Measurements from ENCODE around the gene CFAP299. TPM values are rescaled to one million over a fixed set of nuclear protein-coding genes. Genes with fewer than 3 reads are reported as not detected.

Gene CFAP299
- total and polyA plus RNA-seq, 2 of the 8 experiments (the other 6 are each of a cell fraction or from before 2014, with no cell fraction given): not detected

GRCh38 chr4:80388284-80388607 lies 52.7 kb downstream of the CFAP299 start:
- no peak overlapping the region for H2BK120ac ChIP-seq (replicated peaks; ENCODE audit: low read depth, low read length)
- H2BK12ac ChIP-seq (ENCODE audit: low read depth, low read length): no peak overlapping the region
- H3K36me3 ChIP-seq (ENCODE audit: control insufficient read depth in 2 of 4, insufficient read depth in 4 of 4, low read length in 3 of 4): no peaks in the 10 kb centered on the region
- H2AK5ac ChIP-seq (ENCODE audit: low read depth, low read length): no peak overlapping the region
- H2BK15ac ChIP-seq (ENCODE audit: low read length): no peak overlapping the region
- no peak overlapping the region for H3K23ac ChIP-seq (ENCODE audit: insufficient read length)
- H3K9me3 ChIP-seq (ENCODE audit: insufficient read depth in 2 of 2, low read depth in 1 of 2, low read length in 1 of 2): peaks cover 0 to 7% of the 10 kb centered on the region in 2 experiments; a peak in 1 of 4 replicates
- DNase-seq (ENCODE audit: low read depth in 1 of 2, low spot score in 2 of 2) (no peak), FAIRE-seq (no peak)
- H3K27ac ChIP-seq (ENCODE audit: low read depth, low read length): no peak overlapping the region
- no peak overlapping the region for H3K18ac ChIP-seq (ENCODE audit: extremely low read depth, low read length)
- no peaks in the 10 kb centered on the region for H3K79me2 ChIP-seq (ENCODE audit: control insufficient read depth in 1 of 2, insufficient read depth in 2 of 2, low read length in 2 of 2)
- no peak overlapping the region for H3K9ac ChIP-seq (replicated peaks in 1 of 4; ENCODE audit: extremely low read depth in 1 of 4, low read depth in 3 of 4, low read length in 3 of 4)
- no peaks in the 10 kb centered on the region for H3K4me1 ChIP-seq (replicated peaks in 1 of 4; ENCODE audit: control insufficient read depth in 3 of 4, insufficient read depth in 4 of 4, low read length in 3 of 4)
- no peak overlapping the region; the same call in 1 of the 2 replicates for H4K8ac ChIP-seq (ENCODE audit: extremely low read depth, insufficient read depth, low read length)
- ChIA-PET CTCF (ENCODE audit: partially characterized antibody) (no interaction called here), POLR2A (ENCODE audit: partially characterized antibody) (no interaction called here)
- H3K4me3 ChIP-seq (ENCODE audit: extremely low read depth in 1 of 4, insufficient read depth in 2 of 4, low read depth in 3 of 4, low read length in 4 of 4): no peak overlapping the region
- no peak overlapping the region for H3K4me2 ChIP-seq (ENCODE audit: insufficient read depth in 1 of 2, low read depth in 2 of 2, low read length in 2 of 2)
- H4K20me1 ChIP-seq (replicated peaks in 1 of 2; ENCODE audit: control insufficient read depth in 1 of 2, insufficient read depth in 2 of 2, low read length in 2 of 2): no peaks in the 10 kb centered on the region
- no peak overlapping the region for H2BK20ac ChIP-seq (ENCODE audit: low read length)
- H4K5ac ChIP-seq (ENCODE audit: insufficient read length, low read depth, low read length): no peak overlapping the region
- H3K79me1 ChIP-seq (ENCODE audit: low read depth, low read length): no peaks in the 10 kb centered on the region
- no peaks in the 10 kb centered on the region for H3K27me3 ChIP-seq (replicated peaks in 1 of 4; ENCODE audit: control insufficient read depth in 3 of 4, extremely low read depth in 1 of 4, insufficient read depth in 3 of 4, low read length in 3 of 4)
- 83% methylated on average over 8 of the region's 8 CpGs; no CpG with 5 or more reads in 1 of the 2 experiments for WGBS, 2 experiments (ENCODE audit: extremely low coverage in 1 of 2, insufficient coverage in 1 of 2, insufficient read length in 1 of 2, insufficient replicate concordance in 2 of 2, low coverage in 1 of 2, low lambda C conversion rate in 2 of 2, missing lambda C conversion rate in 1 of 2)
- H2BK5ac ChIP-seq (ENCODE audit: low read depth, low read length): no peak overlapping the region
- no peak overlapping the region for H2AFZ ChIP-seq (ENCODE audit: low read length)
- H3K14ac ChIP-seq (ENCODE audit: insufficient read length): no peak overlapping the region
- H4K91ac ChIP-seq (replicated peaks; ENCODE audit: insufficient read length, low read length): no peak overlapping the region
- no peak overlapping the region for H3K56ac ChIP-seq (replicated peaks; ENCODE audit: insufficient read length, low read depth, low read length)
- H3K4ac ChIP-seq (replicated peaks; ENCODE audit: insufficient read length, low read depth, low read length): no peak overlapping the region
- H3K23me2 ChIP-seq (ENCODE audit: low read depth, low read length): no peaks in the 10 kb centered on the region
- TF ChIP-seq NANOG (IDR thresholded peaks at IDR 0.05; ENCODE audit: insufficient read depth, low read depth, low read length, poor library complexity, severe bottlenecking) (no peak), RNF2 (IDR thresholded peaks at IDR 0.05; ENCODE audit: borderline replicate concordance, low read depth, low read length, missing control alignments, poor library complexity, severe bottlenecking) (no peak), EGR1 (IDR thresholded peaks at IDR 0.05; ENCODE audit: borderline replicate concordance, low read depth, low read length) (no peak), CEBPB (IDR thresholded peaks at IDR 0.05; ENCODE audit: low read depth, low read length) (no peak), RBBP5 (IDR thresholded peaks at IDR 0.05; ENCODE audit: borderline replicate concordance, low read depth, low read length) (no peak), MAFK (IDR thresholded peaks at IDR 0.05; ENCODE audit: low read depth, low read length) (no peak), TEAD4 (IDR thresholded peaks at IDR 0.05; ENCODE audit: low read depth, low read length) (no peak), CTCF (IDR thresholded peaks at IDR 0.05; ENCODE audit: control extremely low read depth in 1 of 3, insufficient read depth in 1 of 3, low read depth in 1 of 3, low read length in 3 of 3) (no peak), EP300 (IDR thresholded peaks at IDR 0.05; ENCODE audit: borderline replicate concordance in 1 of 2, low read depth in 2 of 2, low read length in 2 of 2) (no peak), NRF1 (IDR thresholded peaks at IDR 0.05; ENCODE audit: low read depth, low read length) (no peak), RFX5 (IDR thresholded peaks at IDR 0.05; ENCODE audit: borderline replicate concordance, low read depth, low read length) (no peak)
